PC-9 (cell line): ENCODE results near the gene TSPAN31. TPM values are rescaled to one million over a fixed set of nuclear protein-coding genes. Genes with fewer than 3 reads are reported as not detected.

ENCODE experiments used
- BruUV-seq: library from RNA; stranded (reverse); fragments of 400-500 nt; replicated peaks from 2 replicates; lab custom pipeline; 2021; lab: Mats Ljungman, UMichigan
- CTCF ChIA-PET: fragments of 300-600 bp; sonication (Branson Sonifier 250); formaldehyde crosslinking; loops from one replicate; lab custom pipeline; 2022; ENCODE audit warnings: antibody characterized with exemption; lab: Charles Lee
- POLR2A ChIA-PET: fragments of 300-600 bp; sonication (Branson Sonifier 250); formaldehyde crosslinking; loops from one replicate; lab custom pipeline; 2022; ENCODE audit warnings: antibody characterized with exemption; ENCODE audit not compliant: unreplicated experiment; lab: Charles Lee
- DNase-seq, 2 experiments: peaks; one replicate each; pipeline versions ENCODE4 v3.0.0 to v3.0.0-alpha.2; 2015 to 2022; ENCODE audit warnings: mixed read lengths in 1 of 2
- H2AFZ ChIP-seq: fragments of 200-600 bp; sonication (generic); 2 replicates; pipeline ENCODE4 v1.8.1; 2017; ENCODE audit warnings: antibody characterized with exemption
- H3F3A ChIP-seq: fragments of 200-600 bp; sonication (generic); 2 replicates; pipeline ENCODE4 v1.8.1; 2017; ENCODE audit warnings: antibody characterized with exemption, mild to moderate bottlenecking, low read depth; ENCODE audit not compliant: insufficient read depth
- H3K27ac ChIP-seq: fragments of 200-600 bp; sonication (generic); 2 replicates; pipeline ENCODE4 v1.6.1; 2016; ENCODE audit warnings: mixed run types
- H3K27me3 ChIP-seq: fragments of 200-600 bp; sonication (generic); 2 replicates; pipeline ENCODE4 v1.6.1; 2016; ENCODE audit warnings: low read depth, mixed run types; ENCODE audit not compliant: insufficient read depth
- H3K36me3 ChIP-seq: fragments of 200-600 bp; sonication (generic); 2 replicates; pipeline ENCODE4 v1.6.1; 2016; ENCODE audit warnings: low read depth, mixed run types
- H3K4me1 ChIP-seq: fragments of 200-600 bp; sonication (generic); replicated peaks from 2 replicates; pipeline ENCODE4 v1.6.1; 2016; ENCODE audit warnings: mixed run types; ENCODE audit not compliant: insufficient read depth
- H3K4me2 ChIP-seq: fragments of 200-600 bp; sonication (generic); 2 replicates; pipeline ENCODE4 v1.6.1; 2017; ENCODE audit warnings: mixed run types
- H3K4me3 ChIP-seq: fragments of 200-600 bp; sonication (generic); 2 replicates; pipeline ENCODE4 v1.6.1; 2016; ENCODE audit warnings: mixed run types
- H3K79me2 ChIP-seq: fragments of 200-600 bp; sonication (generic); 2 replicates; pipeline ENCODE4 v1.6.1; 2017; ENCODE audit warnings: low read depth, mixed run types
- H3K9me2 ChIP-seq: fragments of 200-600 bp; sonication (generic); 2 replicates; pipeline ENCODE4 v1.8.1; 2017; ENCODE audit warnings: mild to moderate bottlenecking; ENCODE audit not compliant: insufficient read depth
- H3K9me3 ChIP-seq: fragments of 200-600 bp; sonication (generic); 2 replicates; pipeline ENCODE4 v1.8.1; 2016; ENCODE audit warnings: low read depth; ENCODE audit not compliant: insufficient read depth
- H4K20me1 ChIP-seq: fragments of 200-600 bp; sonication (generic); 2 replicates; pipeline ENCODE4 v1.8.1; 2017; ENCODE audit not compliant: insufficient read depth
- EZH2 ChIP-seq: fragments of 200-600 bp; sonication (generic); IDR thresholded peaks from 2 replicates; pipeline ENCODE4 v1.8.0; 2017; ENCODE audit warnings: antibody characterized with exemption, low read depth
- intact Hi-C: fragments of 100-400 bp; cut with micrococcal nuclease; formaldehyde crosslinking; loops from one replicate; pipeline ENCODE4 v1.10.0; 2022; ENCODE audit not compliant: unreplicated experiment
- total RNA-seq: library from RNA; stranded (reverse); gene quantifications from 2 replicates; pipeline ENCODE4 v1.2.3, GENCODE V29; 2021
- TF ChIP-seq, protein P1 (sequence below): fragments of 200-600 bp; sonication (generic); conservative IDR thresholded peaks from 2 replicates; pipeline ENCODE4 v1.6.1; 2017; ENCODE audit warnings: mixed run types, antibody characterized with exemption, mild to moderate bottlenecking, moderate library complexity

Gene TSPAN31
- total RNA-seq, 1 experiment from 2014 or later = 18.2 TPM

DNA sequence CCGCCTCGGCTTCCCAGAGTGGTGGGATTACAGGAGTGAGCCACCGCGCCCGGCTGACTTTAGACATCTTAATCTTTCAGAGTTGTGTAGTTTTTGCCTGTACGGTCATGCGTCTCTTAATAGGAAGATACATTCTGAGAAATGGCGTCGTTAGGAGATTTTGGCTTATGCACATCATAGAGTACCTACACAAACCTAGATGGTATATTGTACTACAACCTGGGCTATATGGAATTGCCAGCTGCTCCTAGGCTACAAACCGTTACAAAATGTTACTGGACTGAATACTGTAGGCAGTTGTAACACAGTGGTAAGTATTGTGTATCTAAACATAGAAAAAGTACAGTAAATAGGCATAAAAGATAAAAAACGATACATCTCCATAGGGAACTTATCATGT, 39.0 kb downstream of the TSPAN31 start:
- peaks cover 10% of the 10 kb centered on the region; the same call in 1 of the 2 replicates for H3F3A ChIP-seq
- intact Hi-C loops = no loop called here
- CTCF ChIA-PET = interaction anchor here (0.6 kb wide), 1 partner anchor 1121 kb away, joined by 15 read pairs; no protein-coding TSS in a partner anchor
- no peak overlapping the region for H3K27ac ChIP-seq
- no peak overlapping the region for H3K4me3 ChIP-seq
- H3K4me1 ChIP-seq = peaks cover 8% of the 10 kb centered on the region
- TF ChIP-seq, protein P1, sequence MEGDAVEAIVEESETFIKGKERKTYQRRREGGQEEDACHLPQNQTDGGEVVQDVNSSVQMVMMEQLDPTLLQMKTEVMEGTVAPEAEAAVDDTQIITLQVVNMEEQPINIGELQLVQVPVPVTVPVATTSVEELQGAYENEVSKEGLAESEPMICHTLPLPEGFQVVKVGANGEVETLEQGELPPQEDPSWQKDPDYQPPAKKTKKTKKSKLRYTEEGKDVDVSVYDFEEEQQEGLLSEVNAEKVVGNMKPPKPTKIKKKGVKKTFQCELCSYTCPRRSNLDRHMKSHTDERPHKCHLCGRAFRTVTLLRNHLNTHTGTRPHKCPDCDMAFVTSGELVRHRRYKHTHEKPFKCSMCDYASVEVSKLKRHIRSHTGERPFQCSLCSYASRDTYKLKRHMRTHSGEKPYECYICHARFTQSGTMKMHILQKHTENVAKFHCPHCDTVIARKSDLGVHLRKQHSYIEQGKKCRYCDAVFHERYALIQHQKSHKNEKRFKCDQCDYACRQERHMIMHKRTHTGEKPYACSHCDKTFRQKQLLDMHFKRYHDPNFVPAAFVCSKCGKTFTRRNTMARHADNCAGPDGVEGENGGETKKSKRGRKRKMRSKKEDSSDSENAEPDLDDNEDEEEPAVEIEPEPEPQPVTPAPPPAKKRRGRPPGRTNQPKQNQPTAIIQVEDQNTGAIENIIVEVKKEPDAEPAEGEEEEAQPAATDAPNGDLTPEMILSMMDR = no peak
- TF ChIP-seq EZH2 = no peak
- H3K79me2 ChIP-seq = peaks cover 14% of the 10 kb centered on the region
- no TSS peak for BruUV-seq
- no peaks in the 10 kb centered on the region for H3K9me2 ChIP-seq
- POLR2A ChIA-PET = interaction anchor here (0.6 kb wide), 1 partner anchor 12 kb away, joined by 4 read pairs; the partner anchor contains the start of gene EEF1AKMT3
- no peaks in the 10 kb centered on the region for H3K27me3 ChIP-seq
- no peak for DNase-seq
- peaks cover 26% of the 10 kb centered on the region for H3K36me3 ChIP-seq
- no peaks in the 10 kb centered on the region for H4K20me1 ChIP-seq
- no peaks in the 10 kb centered on the region for H3K9me3 ChIP-seq
- H2AFZ ChIP-seq = no peak overlapping the region
- peak overlapping the region; percentile 75 for H3K4me2 ChIP-seq

DNA sequence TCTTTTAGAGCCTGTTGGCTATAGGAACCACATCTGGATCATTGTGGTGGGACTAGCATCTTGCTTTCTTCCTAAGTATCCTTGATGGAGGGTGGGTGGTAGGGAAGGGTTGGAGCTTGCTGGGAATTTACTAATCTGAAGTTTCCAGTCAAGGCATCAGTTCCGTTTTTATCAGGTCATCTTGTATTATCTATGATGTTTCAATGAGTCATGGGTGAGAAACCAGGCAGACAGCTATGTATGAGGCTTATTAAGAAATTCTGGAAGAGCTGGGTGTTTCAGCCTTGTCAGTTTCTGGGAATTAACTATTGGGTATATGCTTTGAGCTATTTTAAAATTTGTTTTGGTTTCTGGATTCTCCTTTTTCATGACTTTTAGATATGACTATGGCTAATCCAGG, 49.1 kb downstream of the TSPAN31 start:
- intact Hi-C loops = no loop called here

GRCh38 chr12:57795354-57795753, 50.5 kb downstream of the TSPAN31 start:
- H3K9me2 ChIP-seq = no peaks in the 10 kb centered on the region
- 0 out of 2 replicates have a peak overlapping the region, but pooled peaks have one; percentile 18 for H3K4me2 ChIP-seq
- BruUV-seq = no TSS peak
- no peak overlapping the region for H3K4me3 ChIP-seq
- intact Hi-C loops = no loop called here
- no peaks in the 10 kb centered on the region for H3K27me3 ChIP-seq
- H3F3A ChIP-seq = peaks cover 33% of the 10 kb centered on the region
- peaks cover 42% of the 10 kb centered on the region; the same call in 1 of the 2 replicates for H3K36me3 ChIP-seq
- peak in 1 of 2 experiments; percentile 91 for DNase-seq
- no peaks in the 10 kb centered on the region for H3K9me3 ChIP-seq
- H3K79me2 ChIP-seq = no peaks in the 10 kb centered on the region; the same call in 1 of the 2 replicates
- TF ChIP-seq, protein P1 = no peak
- no peak for TF ChIP-seq EZH2
- H3K4me1 ChIP-seq = peaks cover 25% of the 10 kb centered on the region
- CTCF ChIA-PET = no interaction called here
- H3K27ac ChIP-seq = peak overlapping the region; percentile 66
- POLR2A ChIA-PET = no interaction called here
- peaks cover 5% of the 10 kb centered on the region; the same call in 1 of the 2 replicates for H4K20me1 ChIP-seq
- H2AFZ ChIP-seq = no peak overlapping the region

More for the DNA sequence above, 49.1 kb downstream of the TSPAN31 start:
- Histone ChIP-seq H3K9me3 (no peaks in the 10 kb centered on the region), H4K20me1 (peaks cover 5% of the 10 kb centered on the region; the same call in 1 of the 2 replicates), H3K27ac (peak overlapping the region; percentile 72), H3F3A (peaks cover 33% of the 10 kb centered on the region), H2AFZ (no peak overlapping the region), H3K9me2 (no peaks in the 10 kb centered on the region), H3K79me2 (no peaks in the 10 kb centered on the region; the same call in 1 of the 2 replicates), H3K36me3 (peaks cover 50% of the 10 kb centered on the region), H3K27me3 (no peaks in the 10 kb centered on the region), H3K4me1 (peaks cover 25% of the 10 kb centered on the region), H3K4me3 (no peak overlapping the region), H3K4me2 (peak overlapping the region; percentile 42)
- ChIA-PET CTCF (no interaction called here), POLR2A (no interaction called here)
- peak in 1 of 2 experiments; percentile 81 for DNase-seq
- BruUV-seq = no TSS peak
- TF ChIP-seq EZH2 = no peak
- TF ChIP-seq, protein P1 = no peak
